ENCODE measurements around the gene EFNA2.

GRCh38 chr19:1249298-1249989, 36.2 kb upstream of the EFNA2 start:
- peak in 1 of 6 experiments; percentile 31 for TF ChIP-seq CTCF (IDR thresholded peaks at IDR 0.05)
- peak in 3 of 4 donors; percentile 95 to 96 (median 96) for TF ChIP-seq POLR2A (IDR thresholded peaks at IDR 0.05)

Measured in esophagus squamous epithelium (tissue), 4 donors.